Activated naive CD8-positive, alpha-beta T cell (primary cell): ENCODE results near the gene RANBP1.

Experiments used
- H3K27ac Mint-ChIP-seq: one replicate; pipeline ENCODE4 v1.8.0; 2021; ENCODE audit warnings: mixed read lengths
- H3K27me3 Mint-ChIP-seq: one replicate; pipeline ENCODE4 v1.8.0; 2021; ENCODE audit warnings: mixed read lengths
- H3K36me3 Mint-ChIP-seq: one replicate; pipeline ENCODE4 v1.8.0; 2021; ENCODE audit warnings: mixed read lengths
- H3K4me1 Mint-ChIP-seq: one replicate; pipeline ENCODE4 v1.8.0; 2021; ENCODE audit warnings: low read depth, mixed read lengths
- H3K4me3 Mint-ChIP-seq: one replicate; pipeline ENCODE4 v1.8.0; 2021; ENCODE audit warnings: mild to moderate bottlenecking, mixed read lengths
- H3K9me3 Mint-ChIP-seq: one replicate; pipeline ENCODE4 v1.8.0; 2021; ENCODE audit warnings: low read depth, mixed read lengths

Gene RANBP1

DNA sequence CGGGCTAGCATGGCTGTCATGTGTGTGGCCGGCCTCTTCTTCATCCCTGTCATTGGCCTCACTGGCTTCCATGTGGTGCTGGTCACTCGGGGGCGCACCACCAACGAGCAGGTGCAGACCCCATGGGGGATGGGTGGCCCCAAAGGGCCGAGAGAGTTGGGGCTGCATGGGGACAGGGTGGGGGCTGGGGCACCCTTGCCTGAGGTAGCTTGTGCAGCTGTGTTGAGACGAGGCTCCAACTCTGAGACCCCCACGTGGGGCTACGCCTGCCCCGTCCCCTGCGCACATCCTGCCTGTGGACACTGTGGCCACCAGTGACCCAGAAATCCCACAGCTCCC is 24.2 kb downstream of the RANBP1 start:
- Mint-ChIP-seq H3K36me3 (no peaks in the 10 kb centered on the region), H3K27ac (no peak overlapping the region), H3K9me3 (no peaks in the 10 kb centered on the region), H3K4me3 (no peak overlapping the region), H3K4me1 (peaks cover 13% of the 10 kb centered on the region), H3K27me3 (no peaks in the 10 kb centered on the region)

DNA sequence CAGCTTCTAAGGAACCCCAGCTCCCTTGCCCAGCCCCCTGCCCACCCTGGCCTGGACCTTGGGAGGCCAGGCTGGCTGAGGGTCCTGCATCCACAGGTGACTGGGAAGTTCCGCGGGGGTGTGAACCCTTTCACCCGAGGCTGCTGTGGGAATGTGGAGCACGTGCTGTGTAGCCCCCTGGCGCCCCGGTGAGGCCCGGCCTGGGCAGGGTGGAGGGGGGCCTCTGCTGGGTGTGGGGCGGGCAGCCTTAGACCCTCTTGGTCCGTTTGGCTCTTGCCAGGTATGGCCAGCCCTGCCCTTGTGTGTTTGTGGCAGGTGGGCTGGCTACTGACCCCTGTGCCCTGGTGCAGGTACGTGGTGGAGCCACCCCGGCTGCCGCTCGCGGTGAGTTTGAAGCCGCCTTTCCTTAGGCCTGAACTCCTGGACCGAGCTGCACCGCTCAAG is 24.6 kb downstream of the RANBP1 start:
- no peaks in the 10 kb centered on the region for H3K9me3 Mint-ChIP-seq
- H3K27ac Mint-ChIP-seq, result no peak overlapping the region
- peaks cover 13% of the 10 kb centered on the region for H3K4me1 Mint-ChIP-seq
- H3K27me3 Mint-ChIP-seq, result no peaks in the 10 kb centered on the region
- H3K4me3 Mint-ChIP-seq, result no peak overlapping the region
- H3K36me3 Mint-ChIP-seq, result no peaks in the 10 kb centered on the region

DNA sequence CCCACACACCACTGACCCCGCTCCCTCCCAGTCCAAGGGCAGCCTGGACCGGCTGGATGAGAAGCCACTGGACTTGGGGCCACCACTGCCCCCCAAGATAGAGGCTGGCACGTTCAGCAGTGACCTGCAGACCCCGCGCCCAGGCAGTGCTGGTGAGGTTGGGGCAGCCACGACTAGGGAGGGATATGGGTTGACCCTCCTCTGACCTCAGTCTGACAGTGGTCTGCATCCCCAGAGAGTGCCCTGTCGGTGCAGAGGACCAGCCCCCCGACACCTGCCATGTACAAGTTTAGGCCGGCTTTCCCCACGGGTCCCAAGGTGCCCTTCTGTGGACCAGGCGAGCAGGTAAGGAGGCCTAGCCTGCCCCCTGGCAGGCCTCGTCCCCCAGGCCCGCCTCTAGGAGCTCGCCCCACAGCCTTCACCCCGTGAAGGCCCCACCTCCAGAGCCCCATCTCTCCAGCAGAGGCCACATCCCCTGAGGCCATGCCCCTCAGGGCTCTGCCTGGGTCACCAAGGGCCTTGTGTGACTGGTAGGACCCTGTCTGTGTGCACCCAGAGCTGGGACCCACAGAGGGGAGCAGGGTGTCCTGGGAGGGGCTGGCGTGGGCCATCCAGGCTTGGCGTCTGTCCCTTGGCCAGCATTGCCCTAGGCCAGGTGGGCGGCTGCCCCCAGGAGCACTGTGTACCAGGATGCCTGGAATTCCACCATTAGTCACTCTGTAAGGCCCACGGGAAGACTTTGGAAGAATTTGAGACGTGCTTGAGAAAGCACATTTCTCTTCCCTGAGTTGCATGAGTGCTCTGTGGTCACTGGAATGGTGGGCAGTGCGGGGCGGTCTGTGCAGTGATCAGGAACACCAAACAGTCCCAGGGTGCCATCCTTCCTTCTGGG is 25.5 kb downstream of the RANBP1 start:
- Mint-ChIP-seq H3K36me3 (no peaks in the 10 kb centered on the region), H3K27ac (no peak overlapping the region), H3K9me3 (no peaks in the 10 kb centered on the region), H3K4me1 (peaks cover 12% of the 10 kb centered on the region), H3K27me3 (no peaks in the 10 kb centered on the region), H3K4me3 (no peak overlapping the region)

DNA sequence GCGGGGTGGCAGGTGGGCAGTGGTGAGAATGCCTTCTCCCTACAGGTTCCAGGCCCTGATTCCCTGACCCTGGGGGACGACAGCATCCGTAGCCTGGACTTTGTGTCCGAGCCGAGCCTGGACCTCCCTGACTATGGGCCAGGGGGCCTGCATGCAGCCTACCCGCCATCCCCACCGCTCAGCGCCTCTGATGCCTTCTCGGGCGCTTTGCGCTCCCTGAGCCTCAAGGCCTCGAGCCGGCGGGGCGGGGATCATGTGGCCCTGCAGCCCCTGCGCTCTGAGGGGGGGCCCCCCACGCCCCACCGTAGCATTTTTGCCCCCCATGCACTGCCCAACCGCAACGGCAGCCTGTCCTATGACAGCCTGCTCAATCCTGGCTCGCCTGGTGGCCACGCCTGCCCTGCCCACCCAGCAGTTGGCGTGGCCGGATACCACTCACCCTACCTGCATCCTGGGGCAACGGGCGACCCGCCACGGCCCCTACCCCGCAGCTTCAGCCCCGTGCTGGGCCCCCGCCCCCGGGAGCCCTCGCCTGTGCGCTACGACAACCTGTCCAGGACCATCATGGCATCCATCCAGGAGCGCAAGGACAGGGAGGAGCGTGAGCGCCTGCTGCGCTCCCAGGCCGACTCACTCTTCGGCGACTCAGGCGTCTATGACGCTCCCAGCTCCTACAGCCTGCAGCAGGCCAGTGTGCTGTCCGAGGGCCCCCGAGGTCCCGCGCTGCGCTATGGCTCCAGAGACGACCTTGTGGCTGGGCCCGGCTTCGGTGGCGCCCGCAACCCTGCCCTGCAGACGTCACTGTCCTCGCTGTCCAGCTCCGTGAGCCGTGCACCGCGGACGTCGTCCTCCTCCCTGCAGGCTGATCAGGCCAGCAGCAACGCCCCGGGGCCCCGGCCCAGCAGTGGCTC is 27.1 kb downstream of the RANBP1 start:
- no peak overlapping the region for H3K4me3 Mint-ChIP-seq
- H3K27me3 Mint-ChIP-seq, result no peaks in the 10 kb centered on the region
- no peaks in the 10 kb centered on the region for H3K9me3 Mint-ChIP-seq
- no peaks in the 10 kb centered on the region for H3K36me3 Mint-ChIP-seq
- H3K4me1 Mint-ChIP-seq, result peaks cover 7% of the 10 kb centered on the region
- H3K27ac Mint-ChIP-seq, result no peak overlapping the region

DNA sequence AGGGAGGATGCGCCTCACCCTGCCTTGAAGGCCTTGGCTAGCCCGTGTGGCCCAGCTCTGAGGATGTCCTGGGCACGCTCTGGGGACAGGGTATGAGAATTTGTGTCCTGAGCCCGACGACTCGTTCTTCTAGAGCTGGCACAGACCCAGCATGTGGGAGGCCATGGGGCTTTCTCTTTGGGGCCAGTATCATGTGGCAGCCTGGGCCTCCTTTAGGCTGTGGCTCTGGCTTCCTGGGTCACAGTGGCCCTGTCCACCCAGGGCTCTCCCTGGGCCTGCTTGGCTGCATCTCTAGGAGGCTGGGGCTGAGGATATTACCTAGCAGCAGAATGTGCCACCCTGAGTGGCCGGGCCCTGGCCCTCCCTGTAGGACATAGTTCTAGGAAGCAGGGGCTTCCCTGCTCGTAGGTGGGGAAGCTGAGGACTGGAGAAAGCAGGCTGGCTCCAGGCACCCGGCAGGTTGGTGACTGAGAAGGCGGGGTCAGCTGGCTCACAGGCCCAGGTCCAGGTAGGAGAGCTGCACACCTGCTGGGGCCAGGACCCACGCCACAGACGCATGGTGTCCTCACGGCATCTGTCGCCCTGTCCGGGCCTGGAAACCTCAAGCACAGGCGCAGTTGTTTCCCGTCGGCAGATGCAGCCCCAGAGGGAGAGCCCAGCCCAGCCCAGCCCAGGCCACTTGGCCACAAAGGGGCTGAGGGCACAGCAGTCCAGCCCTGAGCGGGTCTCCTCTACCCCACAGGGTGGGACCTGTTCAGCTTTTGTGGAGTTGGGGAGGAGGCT is 28.2 kb downstream of the RANBP1 start:
- Mint-ChIP-seq H3K27me3 (no peaks in the 10 kb centered on the region), H3K4me1 (peaks cover 4% of the 10 kb centered on the region), H3K4me3 (no peak overlapping the region), H3K9me3 (no peaks in the 10 kb centered on the region), H3K36me3 (no peaks in the 10 kb centered on the region), H3K27ac (no peak overlapping the region)

DNA sequence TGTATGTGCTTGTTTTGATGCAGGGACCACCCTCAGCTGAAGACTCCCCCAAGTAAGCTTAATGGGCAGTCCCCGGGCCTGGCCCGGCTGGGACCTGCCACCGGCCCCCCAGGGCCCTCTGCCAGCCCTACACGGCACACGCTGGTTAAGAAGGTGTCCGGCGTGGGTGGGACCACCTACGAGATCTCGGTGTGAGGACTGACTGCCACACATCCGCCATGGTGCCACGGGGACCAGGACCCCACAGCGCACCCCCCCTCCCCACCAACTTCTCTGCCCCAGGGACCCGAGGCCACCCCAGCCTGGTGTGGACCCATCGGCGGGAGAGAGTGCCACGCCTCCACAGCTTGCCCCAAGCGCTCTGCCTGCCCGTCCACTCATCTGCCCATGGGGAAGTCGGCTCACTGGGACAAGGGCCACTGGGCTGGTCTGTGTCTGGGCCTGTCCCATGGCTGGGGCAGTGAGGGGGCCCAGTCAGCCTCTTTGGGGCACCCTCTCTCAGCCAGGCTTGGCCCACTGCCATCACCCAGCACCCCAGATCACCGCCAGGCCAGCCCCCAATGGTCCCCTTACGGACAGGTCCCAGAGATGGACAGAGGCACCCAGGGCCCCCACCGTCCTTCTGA is 29.4 kb downstream of the RANBP1 start:
- Mint-ChIP-seq H3K4me1 (peaks cover 4% of the 10 kb centered on the region), H3K27ac (no peak overlapping the region), H3K36me3 (no peaks in the 10 kb centered on the region), H3K4me3 (no peak overlapping the region), H3K9me3 (no peaks in the 10 kb centered on the region), H3K27me3 (no peaks in the 10 kb centered on the region)

DNA sequence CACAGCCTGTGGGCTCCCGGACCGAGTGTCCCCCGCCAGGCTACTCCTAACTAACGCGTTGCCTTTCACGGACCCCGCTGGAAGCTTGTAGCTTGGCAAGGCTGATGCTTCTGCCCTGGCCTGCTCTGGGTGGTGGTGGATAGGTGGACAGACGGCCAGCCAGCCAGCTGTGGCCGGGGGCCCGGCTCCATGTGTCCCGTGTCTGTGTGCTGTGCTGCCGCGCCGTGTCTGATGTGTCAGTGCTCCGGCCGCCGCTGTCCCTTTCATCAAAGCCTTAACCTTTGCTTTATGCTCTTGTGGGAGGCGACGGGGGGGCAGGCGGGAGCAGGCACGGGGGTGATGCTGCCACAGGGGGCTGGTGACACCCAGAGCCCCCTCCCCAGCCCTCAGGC is 29.9 kb downstream of the RANBP1 start:
- H3K4me3 Mint-ChIP-seq, result no peak overlapping the region
- H3K4me1 Mint-ChIP-seq, result peaks cover 4% of the 10 kb centered on the region
- H3K36me3 Mint-ChIP-seq, result no peaks in the 10 kb centered on the region
- H3K9me3 Mint-ChIP-seq, result no peaks in the 10 kb centered on the region
- H3K27me3 Mint-ChIP-seq, result no peaks in the 10 kb centered on the region
- no peak overlapping the region for H3K27ac Mint-ChIP-seq

DNA sequence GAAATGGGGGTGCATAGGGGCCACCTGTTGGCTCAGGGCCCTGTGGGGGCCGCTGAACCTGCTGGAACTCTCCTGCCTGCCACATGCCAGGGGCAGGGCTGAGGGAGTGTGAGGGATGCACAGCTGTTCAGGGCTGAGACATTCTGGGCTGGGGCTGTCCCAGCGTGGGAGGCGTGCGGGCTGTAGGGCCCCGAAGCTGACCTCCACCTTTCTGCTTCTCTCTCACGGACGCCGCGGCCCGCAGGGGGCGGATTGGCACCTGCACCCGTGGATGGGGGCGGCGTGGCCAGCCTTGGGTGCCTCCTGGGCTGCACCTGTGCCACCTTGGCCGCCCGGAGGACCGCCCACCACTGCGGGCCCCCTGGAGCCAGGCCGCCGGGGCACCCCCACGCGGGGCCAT is 30.9 kb downstream of the RANBP1 start:
- H3K27ac Mint-ChIP-seq, result no peak overlapping the region
- H3K27me3 Mint-ChIP-seq, result no peaks in the 10 kb centered on the region
- H3K9me3 Mint-ChIP-seq, result no peaks in the 10 kb centered on the region
- peaks cover 4% of the 10 kb centered on the region for H3K4me1 Mint-ChIP-seq
- H3K36me3 Mint-ChIP-seq, result no peaks in the 10 kb centered on the region
- H3K4me3 Mint-ChIP-seq, result no peak overlapping the region

DNA sequence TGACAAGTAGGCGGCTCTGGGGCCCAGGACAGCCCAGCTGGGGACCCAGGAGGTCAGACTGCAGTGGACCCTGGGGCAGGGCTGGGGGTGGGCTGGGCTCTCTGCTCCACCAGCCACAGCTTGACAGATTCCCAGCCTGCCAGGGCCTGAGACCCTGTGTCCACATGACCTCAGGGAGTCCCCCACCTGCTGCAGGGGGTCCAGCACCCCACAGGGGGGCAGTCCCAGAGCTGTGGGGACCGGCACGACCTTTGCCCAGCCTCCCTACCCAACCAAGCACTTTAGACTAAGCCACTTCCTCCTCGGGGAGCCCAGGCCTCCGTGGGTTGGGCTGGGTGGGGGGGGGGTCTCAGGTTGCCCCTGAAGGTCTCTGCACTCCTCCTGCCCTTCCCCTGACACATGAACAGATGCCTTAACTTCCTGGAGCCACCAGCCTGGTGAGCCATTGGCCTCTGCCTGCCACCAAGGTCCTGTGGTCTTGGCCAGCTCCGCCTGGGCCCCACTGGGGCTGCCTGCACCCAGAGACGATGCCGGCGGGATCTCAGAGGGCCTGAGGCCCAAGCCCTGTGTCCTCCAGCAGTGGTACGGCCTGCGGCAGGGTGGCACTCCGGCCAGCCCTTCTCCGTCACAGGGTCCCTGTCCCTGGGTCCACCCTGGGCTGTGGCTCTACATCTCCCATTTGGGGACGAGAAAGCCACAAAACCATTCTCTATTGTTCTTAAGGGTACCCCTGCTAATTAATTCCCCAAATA is 31.5 kb downstream of the RANBP1 start:
- H3K27ac Mint-ChIP-seq, result no peak overlapping the region
- no peak overlapping the region for H3K4me3 Mint-ChIP-seq
- H3K4me1 Mint-ChIP-seq, result peaks cover 4% of the 10 kb centered on the region
- H3K36me3 Mint-ChIP-seq, result no peaks in the 10 kb centered on the region
- H3K27me3 Mint-ChIP-seq, result no peaks in the 10 kb centered on the region
- H3K9me3 Mint-ChIP-seq, result no peaks in the 10 kb centered on the region

DNA sequence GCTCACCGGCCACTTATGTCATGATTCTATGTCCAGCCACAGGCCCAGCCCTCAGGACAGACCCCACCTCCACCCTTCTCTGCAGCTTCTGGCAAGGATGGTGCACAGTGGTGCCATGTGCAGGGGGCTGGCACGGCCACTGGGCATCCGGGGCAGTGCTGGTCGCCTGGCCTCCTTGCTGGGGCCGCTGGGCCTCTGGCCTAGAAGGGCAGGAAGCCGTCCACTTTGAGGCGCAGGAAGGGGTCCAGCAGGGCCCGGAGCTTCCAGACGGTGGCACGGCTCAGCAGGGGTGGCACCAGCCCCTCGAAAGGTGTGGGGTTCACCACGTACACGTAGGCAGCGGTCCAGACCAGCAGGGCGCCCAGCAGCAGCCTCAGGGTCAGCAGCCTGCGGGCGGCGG is 32.5 kb downstream of the RANBP1 start:
- Mint-ChIP-seq H3K27me3 (no peaks in the 10 kb centered on the region), H3K27ac (no peak overlapping the region), H3K4me1 (peaks cover 4% of the 10 kb centered on the region), H3K36me3 (no peaks in the 10 kb centered on the region), H3K9me3 (no peaks in the 10 kb centered on the region), H3K4me3 (no peak overlapping the region)

DNA sequence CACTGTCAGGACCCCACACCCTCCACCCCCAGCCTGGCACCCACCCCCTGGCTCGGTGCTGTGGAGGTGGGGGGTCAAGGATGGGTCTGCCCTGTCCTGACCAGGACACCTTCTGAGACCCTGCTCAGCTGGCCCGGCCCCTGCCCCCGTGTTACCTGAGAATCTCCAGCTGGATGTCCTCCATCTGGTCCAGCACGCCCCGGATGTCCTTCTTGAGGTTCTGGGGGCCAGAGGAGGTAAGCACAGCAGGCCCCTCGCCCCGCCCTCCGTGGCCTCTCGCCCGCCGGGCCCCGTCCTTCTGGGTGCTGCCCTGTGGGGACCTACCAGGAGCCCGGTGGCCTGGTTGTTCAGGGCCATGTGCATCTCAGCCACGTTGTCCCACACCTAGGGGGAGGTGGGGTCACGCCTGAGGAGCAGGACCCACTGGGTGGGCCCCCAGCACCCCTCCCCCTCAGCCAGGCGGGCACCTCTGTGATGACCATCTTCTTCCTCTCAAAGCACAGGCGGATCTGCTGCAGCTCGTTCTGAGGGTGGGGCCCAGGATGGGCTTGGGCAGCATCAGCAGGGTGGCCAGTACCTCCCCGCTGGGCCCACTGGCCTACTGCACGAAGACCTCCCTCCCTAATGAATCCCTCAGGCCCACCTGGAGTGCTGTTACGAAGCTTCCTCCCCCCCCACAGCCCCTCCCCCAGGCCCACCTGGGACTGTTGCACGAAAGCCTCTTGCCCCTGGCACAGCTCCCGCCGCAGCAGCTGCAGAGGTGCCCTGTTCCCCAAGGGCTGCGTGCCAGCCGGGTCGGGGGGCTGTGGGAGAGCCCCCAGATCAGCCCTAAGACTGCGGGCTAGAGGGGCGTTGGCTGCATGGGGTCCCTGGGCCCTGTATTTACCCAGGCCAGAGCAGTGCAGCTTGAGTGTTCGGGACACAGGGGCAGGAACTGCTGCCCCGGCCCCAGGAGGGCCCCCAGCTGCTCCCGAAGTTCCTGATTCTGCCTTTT is 33.6 kb downstream of the RANBP1 start:
- H3K27ac Mint-ChIP-seq, result no peak overlapping the region

DNA sequence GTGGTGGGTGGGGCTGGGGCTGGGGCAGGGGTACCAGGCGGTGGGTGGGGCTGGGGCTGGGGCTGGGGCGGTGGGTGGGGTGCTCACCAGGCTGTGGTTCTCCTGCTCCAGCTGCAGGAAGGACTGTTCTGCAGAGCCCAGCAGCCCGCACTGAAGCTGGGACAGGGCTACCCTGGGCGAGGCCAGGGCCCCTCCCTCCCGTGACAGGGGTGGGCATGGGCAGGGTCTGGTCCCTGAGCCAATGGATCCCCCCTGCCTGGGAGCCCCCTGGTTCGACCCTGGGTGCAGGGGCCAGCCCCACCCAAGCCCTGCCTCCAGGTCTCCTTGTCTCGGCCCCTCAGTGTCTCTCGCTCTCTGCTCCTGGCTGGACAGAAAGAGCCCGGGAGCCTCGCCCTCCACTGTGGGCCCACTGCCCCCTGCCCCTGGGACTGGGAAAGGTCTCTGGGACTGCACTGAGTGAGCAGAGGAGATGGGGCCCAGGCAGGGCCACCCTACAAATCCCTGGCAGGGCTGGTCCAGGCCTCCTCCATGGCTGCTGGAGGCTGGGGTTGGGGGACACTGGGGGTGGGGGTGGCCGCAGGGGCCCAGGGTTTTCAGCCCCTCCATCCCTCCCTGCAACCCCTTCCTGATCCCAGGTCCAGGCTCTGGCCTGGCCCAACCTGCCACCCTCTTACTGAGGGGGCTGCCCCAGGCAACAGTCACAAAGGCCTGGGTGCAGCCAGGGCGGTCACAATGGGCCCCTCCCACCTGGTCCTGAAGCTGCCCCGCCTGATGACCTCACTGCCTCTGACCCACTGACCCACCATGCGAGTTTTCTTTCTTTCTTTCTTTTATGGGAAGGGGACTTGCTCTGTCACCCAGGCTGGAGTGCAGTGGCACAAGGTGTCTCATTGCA is 34.7 kb downstream of the RANBP1 start, which contains the start of gene CCDC188:
Gene CCDC188, minus strand, starts transcription at position 675 of the 895 bp plus-strand sequence. Its CDS starts 69 bp downstream, at position 606.
- Mint-ChIP-seq H3K27ac (no peak within 1 kb of the TSS), H3K36me3 (no peaks in the 10 kb centered on the region), H3K4me1 (peaks cover 4% of the 10 kb centered on the region), H3K4me3 (no peak within 1 kb of the TSS), H3K9me3 (no peaks in the 10 kb centered on the region), H3K27me3 (no peaks in the 10 kb centered on the region)

More for the DNA sequence above, 33.6 kb downstream of the RANBP1 start:
- no peak overlapping the region for H3K4me3 Mint-ChIP-seq
- H3K4me1 Mint-ChIP-seq, result peaks cover 4% of the 10 kb centered on the region
- no peaks in the 10 kb centered on the region for H3K9me3 Mint-ChIP-seq
- H3K36me3 Mint-ChIP-seq, result no peaks in the 10 kb centered on the region
- H3K27me3 Mint-ChIP-seq, result no peaks in the 10 kb centered on the region
